HepG2 (cell line): ENCODE data around the gene SCUBE1. TPM values are rescaled to one million over a fixed set of nuclear protein-coding genes. Genes with fewer than 3 reads are reported as not detected.

ENCODE experiments used
- ATAC-seq: fragments of 200-7000 bp; cut with Tn5 transposase; 3 replicates; pipeline ENCODE4 v1.9.1; 2020; ENCODE audit warnings: mild to moderate bottlenecking, moderate library complexity
- BruUV-seq: library from RNA; stranded (reverse); fragments of 400-500 nt; replicated peaks from 2 replicates; lab custom pipeline; 2021; lab: Mats Ljungman, UMichigan
- CTCF ChIA-PET: fragments of 300-600 bp; formaldehyde crosslinking; extraction: SDS; loops from one replicate; lab custom pipeline; 2021; ENCODE audit warnings: low total read pairs, inconsistent platforms, low intra/inter-chr PET ratio; lab: Yijun Ruan, JAX
- POLR2A ChIA-PET: fragments of 350-600 bp; sonication (Branson Sonifier 250); formaldehyde crosslinking; loops from one replicate; lab custom pipeline; 2020; ENCODE audit warnings: antibody characterized with exemption, inconsistent platforms; lab: Yijun Ruan, JAX
- DNase-seq: peaks from one replicate; pipeline ENCODE4 v3.0.0-alpha.2; 2015; ENCODE audit warnings: low spot score
- FAIRE-seq: peaks from 3 replicates; lab custom pipeline; 2011; peaks lifted over from hg19 to GRCh38; lab: Jason Lieb, UNC
- H2AFZ ChIP-seq: one replicate; pipeline ENCODE4 v1.6.1; 2011; ENCODE audit warnings: low read length, inconsistent platforms
- H3K27ac ChIP-seq: fragments of 300-600 bp; 3 replicates; pipeline ENCODE4 v1.8.0; 2011; ENCODE audit warnings: mixed run types, mild to moderate bottlenecking, mixed read lengths, low read length, inconsistent platforms; ENCODE audit not compliant: insufficient read depth; ENCODE audit errors: extremely low read length
- H3K27me3 ChIP-seq, 2 experiments: fragments of 200-600 bp in 1 of 2; 2 replicates in 1 of 2; 3 replicates in 1 of 2; pipeline versions ENCODE4 v1.6.0 to v1.8.0; 2011; ENCODE audit warnings: low read length in 2 of 2, mild to moderate bottlenecking in 2 of 2, moderate library complexity in 2 of 2, inconsistent platforms in 1 of 2; ENCODE audit not compliant: insufficient read depth in 2 of 2, control insufficient read depth in 1 of 2
- H3K36me3 ChIP-seq, 2 experiments: fragments of 200-600 bp in 1 of 2; replicated peaks in 1 of 2; 2 replicates in 1 of 2; 3 replicates in 1 of 2; pipeline versions ENCODE4 v1.5.1 to v1.8.0; 2011; ENCODE audit warnings: low read length in 2 of 2, inconsistent platforms in 1 of 2; ENCODE audit not compliant: insufficient read depth in 2 of 2, control insufficient read depth in 1 of 2
- H3K4me1 ChIP-seq: 2 replicates; pipeline ENCODE4 v1.5.1; 2012; ENCODE audit warnings: low read length, inconsistent platforms; ENCODE audit not compliant: insufficient read depth
- H3K4me2 ChIP-seq: 2 replicates; pipeline ENCODE4 v1.6.0; 2011; ENCODE audit warnings: low read depth, low read length, inconsistent platforms
- H3K4me3 ChIP-seq, 3 experiments: fragments of 200-600 bp in 1 of 3; sonication (generic), shearing (Covaris generic) in 1 of 3; replicated peaks in 1 of 3; 2 replicates each; pipeline ENCODE4 v1.5.1; 2011 to 2016; ENCODE audit warnings: low read length in 3 of 3, inconsistent platforms in 2 of 3, low read depth in 2 of 3, mild to moderate bottlenecking in 2 of 3, control low read depth in 1 of 3, mixed read lengths in 1 of 3; ENCODE audit not compliant: insufficient read depth in 1 of 3
- H3K79me2 ChIP-seq: one replicate; pipeline ENCODE4 v1.6.1; 2011; ENCODE audit warnings: low read length, inconsistent platforms; ENCODE audit not compliant: insufficient read depth
- H3K9ac ChIP-seq: 2 replicates; pipeline ENCODE4 v1.6.0; 2011; ENCODE audit warnings: mild to moderate bottlenecking, low read depth, low read length, inconsistent platforms; ENCODE audit not compliant: insufficient read depth
- H3K9me3 ChIP-seq: 2 replicates; pipeline ENCODE4 v1.5.1; 2012; ENCODE audit warnings: mild to moderate bottlenecking, low read length
- H4K20me1 ChIP-seq: 2 replicates; pipeline ENCODE4 v1.6.0; 2011; ENCODE audit warnings: inconsistent platforms, mild to moderate bottlenecking, low read length, moderate library complexity; ENCODE audit not compliant: insufficient read depth
- PTBP1 ChIP-seq: fragments of 200-400 bp; formaldehyde crosslinking; IDR thresholded peaks from 2 replicates; pipeline ENCODE4 v1.6.1; 2018; ENCODE audit warnings: low read length, low read depth; ENCODE audit not compliant: poor library complexity, severe bottlenecking
- SOX13 ChIP-seq, 3 experiments: fragments of 450-650 bp in 1 of 3; sonication (generic) in 1 of 3; formaldehyde crosslinking in 1 of 3; IDR thresholded peaks in 2 of 3; conservative IDR thresholded peaks in 1 of 3; 2 replicates each; pipeline versions ENCODE4 v1.5.0 to v1.6.1; 2016 to 2020; ENCODE audit warnings: antibody characterized with exemption in 1 of 3, mild to moderate bottlenecking in 1 of 3, missing compliant biosample characterization in 1 of 3, missing genetic modification reagents in 1 of 3, moderate library complexity in 1 of 3
- TIGD3 ChIP-seq: sonication (generic); formaldehyde crosslinking; IDR thresholded peaks from 2 replicates; pipeline ENCODE4 v1.5.1; 2020; ENCODE audit warnings: mild to moderate bottlenecking, missing genetic modification reagents, borderline replicate concordance
- ZNF354B ChIP-seq: sonication (generic); formaldehyde crosslinking; IDR thresholded peaks from 2 replicates; pipeline ENCODE4 v1.8.0; 2022; ENCODE audit warnings: mild to moderate bottlenecking, missing genetic modification reagents
- WGBS: methylation state at CpG from one replicate; pipeline ENCODE4 v1.1.6; 2017; ENCODE audit warnings: low lambda C conversion rate; 5-methylcytosine and 5-hydroxymethylcytosine counted together
- in situ Hi-C: cut with HindIII; loops from 2 replicates; pipeline ENCODE4 v1.10.0; 2017; ENCODE audit warnings: low pct_unique_long_range_greater_than_20kb; ENCODE audit not compliant: extremely low pct_ligation_motif_present
- intact Hi-C: fragments of 100-400 bp; cut with micrococcal nuclease; formaldehyde crosslinking; loops from one replicate; pipeline ENCODE4 v1.10.0; 2022; ENCODE audit not compliant: unreplicated experiment
- polyA plus RNA-seq, 8 experiments: library from polyadenylated mRNA; depleted of rRNA in 3 of 8; stranded (reverse) in 7 of 8; unstranded in 1 of 8; fragments of >200 nt; fragmentation: Illumina TruSeq in 4 of 8; extraction: Trizol in 4 of 8; gene quantifications; 2 replicates each; pipeline versions ENCODE4 v1.2.1 to v1.2.3, GENCODE V29; 2011 to 2016; ENCODE audit warnings: low read depth in 4 of 8, missing spikeins in 1 of 8, mixed read lengths in 1 of 8; ENCODE audit not compliant: insufficient read depth in 1 of 8
- total RNA-seq, 5 experiments: library from RNA; depleted of rRNA; stranded (reverse); fragments of >200 nt; fragmentation: Illumina TruSeq; extraction: Trizol; gene quantifications; 2 replicates each; pipeline ENCODE4 v1.2.3, GENCODE V29; 2016; ENCODE audit warnings: low read depth in 1 of 5
- TF ChIP-seq, protein P1 (sequence below): sonication (generic); formaldehyde crosslinking; IDR thresholded peaks from 2 replicates; pipeline ENCODE4 v1.5.0; 2020; ENCODE audit warnings: missing genetic modification reagents, mild to moderate bottlenecking, borderline replicate concordance
- TF ChIP-seq, protein P2 (sequence below): sonication (generic); formaldehyde crosslinking; IDR thresholded peaks from 2 replicates; pipeline ENCODE4 v1.8.1; 2023; ENCODE audit warnings: mild to moderate bottlenecking, moderate library complexity, missing genetic modification reagents
- TF ChIP-seq, protein P3 (sequence below): IDR thresholded peaks from 2 replicates; pipeline ENCODE4 v1.6.1; 2012; ENCODE audit warnings: low read depth, low read length, improper control_type of control experiment

SCUBE1 gene
- total and polyA plus RNA-seq, 2 of the 13 experiments (the other 11 are each of a cell fraction or from before 2014, with no cell fraction given), result under 0.01 to 0.05 TPM

- POLR2A ChIA-PET, result no interaction called here
- BruUV-seq, result no TSS peak
- TF ChIP-seq, protein P1, sequence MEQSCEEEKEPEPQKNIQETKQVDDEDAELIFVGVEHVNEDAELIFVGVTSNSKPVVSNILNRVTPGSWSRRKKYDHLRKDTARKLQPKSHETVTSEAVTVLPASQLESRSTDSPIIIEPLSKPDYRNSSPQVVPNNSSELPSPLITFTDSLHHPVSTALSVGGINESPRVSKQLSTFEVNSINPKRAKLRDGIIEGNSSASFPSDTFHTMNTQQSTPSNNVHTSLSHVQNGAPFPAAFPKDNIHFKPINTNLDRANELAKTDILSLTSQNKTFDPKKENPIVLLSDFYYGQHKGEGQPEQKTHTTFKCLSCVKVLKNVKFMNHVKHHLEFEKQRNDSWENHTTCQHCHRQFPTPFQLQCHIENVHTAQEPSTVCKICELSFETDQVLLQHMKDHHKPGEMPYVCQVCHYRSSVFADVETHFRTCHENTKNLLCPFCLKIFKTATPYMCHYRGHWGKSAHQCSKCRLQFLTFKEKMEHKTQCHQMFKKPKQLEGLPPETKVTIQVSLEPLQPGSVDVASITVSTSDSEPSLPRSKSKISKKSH (CRISPR knock-in tag), result no peak
- Histone ChIP-seq H3K27me3 (peaks cover 13 to 59% of the 10 kb centered on the region in 2 experiments; a peak in 4 of 5 replicates), H3K27ac (no peak overlapping the region), H3K4me1 (peaks cover 38% of the 10 kb centered on the region), H3K9ac (no peak overlapping the region), H3K4me3 (no peak overlapping the region), H4K20me1 (no peaks in the 10 kb centered on the region), H3K4me2 (no peak overlapping the region), H3K79me2 (no peaks in the 10 kb centered on the region), H3K36me3 (no peaks in the 10 kb centered on the region), H2AFZ (no peak overlapping the region), H3K9me3 (no peaks in the 10 kb centered on the region)
- in situ Hi-C loops (no loop called here), intact Hi-C loops (no loop called here)
- CTCF ChIA-PET, result no interaction called here
- FAIRE-seq, result no peak
- 20% methylated on average over 7 of the region's 10 CpGs for WGBS
- DNase-seq, result no peak
- ATAC-seq, result no peak
Measured at GRCh38 chr22:43247546-43248260, 95.5 kb downstream of the SCUBE1 start.

DNA sequence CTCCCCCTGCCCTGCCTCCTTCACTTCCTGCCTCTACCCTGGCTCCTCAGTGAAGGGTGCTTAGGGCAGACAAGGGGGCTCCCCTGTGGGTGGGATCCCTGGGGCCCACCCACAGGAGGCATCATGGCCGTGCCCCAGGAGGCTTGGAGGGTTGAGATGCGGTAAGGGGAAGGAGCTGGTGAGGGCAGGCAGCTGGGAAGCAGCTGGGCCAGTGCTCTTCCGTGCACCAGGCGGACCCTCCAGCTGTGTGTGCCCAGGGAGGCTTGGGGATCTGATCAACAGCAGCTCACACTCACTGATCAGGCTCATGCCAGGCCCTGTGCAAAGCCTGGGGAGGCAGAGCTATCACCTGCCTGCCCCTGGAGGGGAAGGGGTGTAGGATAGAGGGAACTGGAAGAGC is 97.0 kb downstream of the SCUBE1 start:
- H2AFZ ChIP-seq, result no peak overlapping the region
- POLR2A ChIA-PET, result no interaction called here
- CTCF ChIA-PET, result no interaction called here
- ATAC-seq (no peak), FAIRE-seq (no peak), DNase-seq (no peak)
- no peaks in the 10 kb centered on the region for H3K79me2 ChIP-seq
- intact Hi-C loops (no loop called here), in situ Hi-C loops (no loop called here)
- no peak overlapping the region for H3K27ac ChIP-seq
- peaks cover 52% of the 10 kb centered on the region for H3K4me1 ChIP-seq
- H3K36me3 ChIP-seq, result no peaks in the 10 kb centered on the region
- H3K9me3 ChIP-seq, result no peaks in the 10 kb centered on the region
- H3K27me3 ChIP-seq, result peaks cover 13 to 44% of the 10 kb centered on the region in 2 experiments; a peak in 4 of 5 replicates
- no peaks in the 10 kb centered on the region for H4K20me1 ChIP-seq
- no peak overlapping the region for H3K4me2 ChIP-seq
- no peak overlapping the region for H3K9ac ChIP-seq
- H3K4me3 ChIP-seq, result no peak overlapping the region
- BruUV-seq, result no TSS peak
- WGBS, result 0% methylated on average over 1 of the region's 4 CpGs
- TF ChIP-seq SOX13 (IDR thresholded peaks at IDR 0.05) (no peak), SOX13 (CRISPR knock-in tag; conservative IDR thresholded peaks at IDR 0.05 in 1 of 2, IDR thresholded peaks at IDR 0.05 in 1 of 2) (no peak), PTBP1 (no peak), ZNF354B (CRISPR knock-in tag) (no peak), TIGD3 (CRISPR knock-in tag) (no peak)
- TF ChIP-seq, protein P2, sequence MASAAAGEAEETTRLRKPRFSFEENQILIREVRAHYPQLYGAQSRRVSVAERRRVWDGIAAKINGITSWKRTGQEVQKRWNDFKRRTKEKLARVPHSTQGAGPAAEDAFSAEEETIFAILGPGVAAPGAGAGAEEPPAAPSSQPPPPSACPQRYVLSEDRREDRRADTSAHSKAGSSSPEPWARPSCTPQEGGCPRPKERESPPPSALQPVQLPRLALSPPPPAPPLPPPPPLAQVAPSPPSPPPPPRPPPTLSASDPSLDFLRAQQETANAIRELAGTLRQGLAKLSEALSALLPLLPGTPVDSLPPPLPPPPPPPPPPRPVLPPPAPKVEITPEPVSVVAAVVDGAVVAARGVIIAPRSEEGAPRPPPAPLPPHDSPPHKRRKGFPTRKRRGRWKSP (CRISPR knock-in tag), result no peak
- TF ChIP-seq, protein P3, sequence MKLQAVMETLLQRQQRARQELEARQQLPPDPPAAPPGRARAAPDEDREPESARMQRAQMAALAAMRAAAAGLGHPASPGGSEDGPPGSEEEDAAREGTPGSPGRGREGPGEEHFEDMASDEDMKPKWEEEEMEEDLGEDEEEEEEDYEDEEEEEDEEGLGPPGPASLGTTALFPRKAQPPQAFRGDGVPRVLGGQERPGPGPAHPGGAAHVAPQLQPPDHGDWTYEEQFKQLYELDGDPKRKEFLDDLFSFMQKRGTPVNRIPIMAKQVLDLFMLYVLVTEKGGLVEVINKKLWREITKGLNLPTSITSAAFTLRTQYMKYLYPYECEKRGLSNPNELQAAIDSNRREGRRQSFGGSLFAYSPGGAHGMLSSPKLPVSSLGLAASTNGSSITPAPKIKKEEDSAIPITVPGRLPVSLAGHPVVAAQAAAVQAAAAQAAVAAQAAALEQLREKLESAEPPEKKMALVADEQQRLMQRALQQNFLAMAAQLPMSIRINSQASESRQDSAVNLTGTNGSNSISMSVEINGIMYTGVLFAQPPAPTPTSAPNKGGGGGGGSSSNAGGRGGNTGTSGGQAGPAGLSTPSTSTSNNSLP, result no peak
